ENCODE results near the gene ATP10A.

ATP10A gene

GRCh38 chr15:25832158-25832557, 31.0 kb downstream of the ATP10A start:
- no peak for TF ChIP-seq CTCF (IDR thresholded peaks at IDR 0.05; ENCODE audit: insufficient read depth, low read depth, low read length, missing control alignments)
- no peak for DNase-seq (ENCODE audit: low read depth)
- no peak overlapping the region for H3K4me3 ChIP-seq (ENCODE audit: low read depth, low read length)

- no peak for TF ChIP-seq CTCF (IDR thresholded peaks at IDR 0.05; ENCODE audit: insufficient read depth, low read depth, low read length, missing control alignments)
- no peak overlapping the region for H3K4me3 ChIP-seq (ENCODE audit: low read depth, low read length)
- no peak for DNase-seq (ENCODE audit: low read depth)
These were observed 32.2 kb downstream of the ATP10A start for GRCh38 chr15:25830844-25831451.

GRCh38 chr15:25829073-25829472, 34.1 kb downstream of the ATP10A start:
- no peak overlapping the region for H3K4me3 ChIP-seq (ENCODE audit: low read depth, low read length)
- no peak for TF ChIP-seq CTCF (IDR thresholded peaks at IDR 0.05; ENCODE audit: insufficient read depth, low read depth, low read length, missing control alignments)
- no peak for DNase-seq (ENCODE audit: low read depth)

GRCh38 chr15:25825207-25825606, 37.9 kb downstream of the ATP10A start:
- no peak overlapping the region for H3K4me3 ChIP-seq (ENCODE audit: low read depth, low read length)
- no peak for TF ChIP-seq CTCF (IDR thresholded peaks at IDR 0.05; ENCODE audit: insufficient read depth, low read depth, low read length, missing control alignments)
- no peak for DNase-seq (ENCODE audit: low read depth)

GRCh38 chr15:25824618-25825017, 38.5 kb downstream of the ATP10A start:
- DNase-seq (ENCODE audit: low read depth), result no peak
- no peak overlapping the region for H3K4me3 ChIP-seq (ENCODE audit: low read depth, low read length)
- TF ChIP-seq CTCF (IDR thresholded peaks at IDR 0.05; ENCODE audit: insufficient read depth, low read depth, low read length, missing control alignments), result no peak

GRCh38 chr15:25812845-25813244, 50.3 kb downstream of the ATP10A start:
- TF ChIP-seq CTCF (IDR thresholded peaks at IDR 0.05; ENCODE audit: insufficient read depth, low read depth, low read length, missing control alignments), result no peak
- no peak for DNase-seq (ENCODE audit: low read depth)
- no peak overlapping the region for H3K4me3 ChIP-seq (ENCODE audit: low read depth, low read length)

- DNase-seq (ENCODE audit: low read depth), result no peak
- TF ChIP-seq CTCF (IDR thresholded peaks at IDR 0.05; ENCODE audit: insufficient read depth, low read depth, low read length, missing control alignments), result no peak
- no peak overlapping the region for H3K4me3 ChIP-seq (ENCODE audit: low read depth, low read length)
These were observed 51.1 kb downstream of the ATP10A start for GRCh38 chr15:25812073-25812472.
